ENCODE results near the gene PDGFB. TPM values are rescaled to one million over a fixed set of nuclear protein-coding genes. Genes with fewer than 3 reads are reported as not detected.

The PDGFB gene
- total RNA-seq, 1 experiment from 2014 or later = 8.3 TPM

GRCh38 chr22:39182478-39183030 is 62.2 kb downstream of the PDGFB start:
- ChIA-PET POLR2A (no interaction called here), CTCF (no interaction called here)
- H3K9me3 Mint-ChIP-seq (ENCODE audit: unreplicated experiment) = peaks cover 11% of the 10 kb centered on the region
- peaks cover 28% of the 10 kb centered on the region for H3K4me1 Mint-ChIP-seq (ENCODE audit: low read depth, unreplicated experiment)
- Histone ChIP-seq H3K4me3 (ENCODE audit: low read depth, low read length) (no peak overlapping the region), H3K4me1 (peaks cover 3% of the 10 kb centered on the region; the same call in 1 of the 2 replicates), H3K27me3 (replicated peaks; ENCODE audit: control insufficient read depth, insufficient read depth, low read length) (no peaks in the 10 kb centered on the region), H3K9me3 (peaks cover 4% of the 10 kb centered on the region; the same call in 1 of the 2 replicates), H3K36me3 (ENCODE audit: control insufficient read depth, insufficient read depth, low read length) (no peaks in the 10 kb centered on the region)
- intact Hi-C loops (cut with micrococcal nuclease; ENCODE audit: unreplicated experiment) = no loop called here
- DNase-seq = no peak
- H3K27ac Mint-ChIP-seq (ENCODE audit: unreplicated experiment) = no peak overlapping the region
- no peak for TF ChIP-seq CTCF (IDR thresholded peaks at IDR 0.05; ENCODE audit: insufficient read depth in 1 of 2, low read depth in 1 of 2, low read length in 1 of 2, severe bottlenecking in 1 of 2, unreplicated experiment in 1 of 2)
- no peaks in the 10 kb centered on the region for H3K27me3 Mint-ChIP-seq (ENCODE audit: insufficient read depth, unreplicated experiment)
- no peaks in the 10 kb centered on the region for H3K36me3 Mint-ChIP-seq (ENCODE audit: insufficient read depth, unreplicated experiment)
- BruUV-seq (replicated peaks) = no TSS peak
- H3K4me3 Mint-ChIP-seq (ENCODE audit: unreplicated experiment) = no peak overlapping the region

- H3K4me1 ChIP-seq = peaks cover 8% of the 10 kb centered on the region
- TF ChIP-seq CTCF (IDR thresholded peaks at IDR 0.05; ENCODE audit: insufficient read depth in 1 of 2, low read depth in 1 of 2, low read length in 1 of 2, severe bottlenecking in 1 of 2, unreplicated experiment in 1 of 2) = no peak
- H3K9me3 ChIP-seq = peaks cover 4% of the 10 kb centered on the region; the same call in 1 of the 2 replicates
- peaks cover 29% of the 10 kb centered on the region for H3K4me1 Mint-ChIP-seq (ENCODE audit: low read depth, unreplicated experiment)
- no peak overlapping the region for H3K27ac Mint-ChIP-seq (ENCODE audit: unreplicated experiment)
- H3K27me3 Mint-ChIP-seq (ENCODE audit: insufficient read depth, unreplicated experiment) = no peaks in the 10 kb centered on the region
- no peak for DNase-seq
- no peak overlapping the region for H3K4me3 Mint-ChIP-seq (ENCODE audit: unreplicated experiment)
- no peak overlapping the region for H3K4me3 ChIP-seq (ENCODE audit: low read depth, low read length)
- H3K36me3 Mint-ChIP-seq (ENCODE audit: insufficient read depth, unreplicated experiment) = no peaks in the 10 kb centered on the region
- H3K9me3 Mint-ChIP-seq (ENCODE audit: unreplicated experiment) = peaks cover 11% of the 10 kb centered on the region
- H3K36me3 ChIP-seq (ENCODE audit: control insufficient read depth, insufficient read depth, low read length) = no peaks in the 10 kb centered on the region
- ChIA-PET POLR2A (no interaction called here), CTCF (no interaction called here)
- intact Hi-C loops (cut with micrococcal nuclease; ENCODE audit: unreplicated experiment) = no loop called here
- H3K27me3 ChIP-seq (replicated peaks; ENCODE audit: control insufficient read depth, insufficient read depth, low read length) = no peaks in the 10 kb centered on the region
- BruUV-seq (replicated peaks) = no TSS peak
Measured at GRCh38 chr22:39181778-39182177, 63.0 kb downstream of the PDGFB start.

- intact Hi-C loops (cut with micrococcal nuclease; ENCODE audit: unreplicated experiment) = no loop called here
- Histone ChIP-seq H3K27me3 (replicated peaks; ENCODE audit: control insufficient read depth, insufficient read depth, low read length) (no peaks in the 10 kb centered on the region), H3K4me3 (ENCODE audit: low read depth, low read length) (no peak overlapping the region), H3K36me3 (ENCODE audit: control insufficient read depth, insufficient read depth, low read length) (no peaks in the 10 kb centered on the region), H3K4me1 (peaks cover 12% of the 10 kb centered on the region), H3K9me3 (peaks cover 4% of the 10 kb centered on the region; the same call in 1 of the 2 replicates)
- ChIA-PET CTCF (no interaction called here), POLR2A (no interaction called here)
- Mint-ChIP-seq H3K9me3 (ENCODE audit: unreplicated experiment) (peaks cover 11% of the 10 kb centered on the region), H3K27me3 (ENCODE audit: insufficient read depth, unreplicated experiment) (no peaks in the 10 kb centered on the region), H3K4me3 (ENCODE audit: unreplicated experiment) (no peak overlapping the region), H3K4me1 (ENCODE audit: low read depth, unreplicated experiment) (peaks cover 29% of the 10 kb centered on the region), H3K36me3 (ENCODE audit: insufficient read depth, unreplicated experiment) (peaks cover 2% of the 10 kb centered on the region), H3K27ac (ENCODE audit: unreplicated experiment) (no peak overlapping the region)
- DNase-seq = no peak
- BruUV-seq (replicated peaks) = no TSS peak
- no peak for TF ChIP-seq CTCF (IDR thresholded peaks at IDR 0.05; ENCODE audit: insufficient read depth in 1 of 2, low read depth in 1 of 2, low read length in 1 of 2, severe bottlenecking in 1 of 2, unreplicated experiment in 1 of 2)
Measured at GRCh38 chr22:39181356-39181755, 63.4 kb downstream of the PDGFB start.

All from Caco-2 (cell line).